Measurements from ENCODE around the gene LTA. TPM values are rescaled to one million over a fixed set of nuclear protein-coding genes. Genes with fewer than 3 reads are reported as not detected.
A peak's percentile ranks its signal among the peaks of the same experiment; 100 is the strongest.

The LTA gene
- total and polyA plus RNA-seq, 2 donors (not counting 1 experiment from before 2014, with no cell fraction given) = 8.6 to 8.8 TPM

- H3K9ac ChIP-seq (ENCODE audit: low read length) = peak overlapping the region; percentile 59
Observed at GRCh38 chr6:31586599-31587281, 14.7 kb downstream of the LTA start.

More at GRCh38 chr6:31586599-31587281, 14.7 kb downstream of the LTA start:
- ChIA-PET CTCF (interaction anchor here (1.3 to 35.3 kb wide), 4 partner anchors 5 to 45 kb away, joined by 3 to 2241 read pairs (median 1108); partner anchors contain the start of genes ATP6V1G2, DDX39B, LST1 and LTA), POLR2A (interaction anchor here (0.5 to 42.6 kb wide), 6 partner anchors 2 to 201 kb away, joined by 3 to 1450 read pairs (median 5); partner anchors contain the start of genes ATP6V1G2, DDX39B, GPANK1 and LST1)
- peak overlapping the region; percentile 97 for H3K27ac Mint-ChIP-seq
- Histone ChIP-seq H3K4me1 (ENCODE audit: control insufficient read depth in 2 of 2, insufficient read depth in 2 of 2, low read length in 2 of 2) (peaks cover 85 to 91% of the 10 kb centered on the region in 2 donors), H3K4me3 (ENCODE audit: control extremely low read depth in 1 of 5, extremely low read depth in 1 of 5, insufficient read depth in 1 of 5, low read depth in 2 of 5, low read length in 4 of 5) (peak overlapping the region; percentile 3 to 86 (median 40)), H3K27me3 (replicated peaks in 1 of 4; ENCODE audit: control extremely low read depth in 1 of 4, control insufficient read depth in 3 of 4, insufficient read depth in 4 of 4, low read length in 3 of 4) (no peaks in the 10 kb centered on the region), H3K4me2 (replicated peaks; ENCODE audit: low read depth, low read length, poor library complexity, severe bottlenecking) (peak overlapping the region; percentile 72), H3K9me3 (ENCODE audit: control extremely low read depth in 1 of 3, control insufficient read depth in 2 of 3, insufficient read depth in 1 of 3, low read length in 2 of 3) (no peaks in the 10 kb centered on the region), H3K27ac (ENCODE audit: low read length in 2 of 2) (peak overlapping the region; percentile 87 to 95), H2AFZ (ENCODE audit: insufficient read depth, low read depth, low read length, poor library complexity, severe bottlenecking) (peak overlapping the region; percentile 14), H3K79me2 (ENCODE audit: control insufficient read depth, insufficient read depth, low read length) (peaks cover 71% of the 10 kb centered on the region), H3K36me3 (replicated peaks in 1 of 2; ENCODE audit: control extremely low read depth in 1 of 2, control insufficient read depth in 1 of 2, extremely low read depth in 1 of 2, insufficient read depth in 2 of 2, low read length in 1 of 2) (peaks cover 0 to 2% of the 10 kb centered on the region in 2 experiments), H4K20me1 (ENCODE audit: control insufficient read depth, insufficient read depth, low read length, poor library complexity, severe bottlenecking) (peaks cover under 1% of the 10 kb centered on the region)
- ATAC-seq (ENCODE audit: low read depth) (peak; percentile 55), DNase-seq (peak; percentile 81)
- 5% methylated on average over 7 of the region's 9 CpGs for WGBS (ENCODE audit: insufficient coverage)
- no peaks in the 10 kb centered on the region for H3K27me3 Mint-ChIP-seq
- TF ChIP-seq EZH2 (IDR thresholded peaks at IDR 0.05; ENCODE audit: borderline replicate concordance, insufficient read depth, low read depth, low read length, poor library complexity, severe bottlenecking) (no peak), CTCF (IDR thresholded peaks at IDR 0.05) (no peak)
- no peaks in the 10 kb centered on the region for H3K9me3 Mint-ChIP-seq (ENCODE audit: insufficient read depth)
- peaks cover 86% of the 10 kb centered on the region for H3K4me1 Mint-ChIP-seq
- H3K4me3 Mint-ChIP-seq = peak overlapping the region; percentile 82
- intact Hi-C loops (cut with micrococcal nuclease) = no loop called here

Measured in B cell (primary cell).